ENCODE results near the gene ZNF804A.
"Not testable (repeated sequence)": the region's sequence is repeated elsewhere in the genome, so short reads cannot be mapped to it uniquely, and the experiment has no call there.

Gene ZNF804A

DNA sequence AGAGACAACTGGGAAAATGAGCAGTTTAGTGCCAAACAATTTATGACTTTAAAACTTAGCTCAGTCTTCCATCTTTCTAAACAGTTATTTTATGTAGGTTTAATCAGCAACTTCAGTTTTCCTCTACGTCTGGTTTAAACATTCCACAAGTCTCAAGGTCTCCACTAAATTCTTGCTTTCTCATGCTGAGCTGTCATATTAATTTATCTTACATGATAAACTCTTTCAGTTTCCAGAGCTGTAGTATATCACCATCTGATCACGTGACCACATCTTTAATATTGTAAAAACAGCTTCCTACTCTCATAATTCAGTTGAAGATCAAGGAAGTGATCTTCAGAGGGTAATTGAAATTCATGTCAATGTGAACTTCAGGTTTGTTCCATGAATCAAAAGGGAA lies 158.6 kb downstream of the ZNF804A start:
- no peak; the same call in 2 of the 3 replicates for ATAC-seq
- TF ChIP-seq TCF4 (CRISPR knock-in tag; IDR thresholded peaks at IDR 0.05; ENCODE audit: borderline replicate concordance), result no peak
- peak; percentile 53 for TF ChIP-seq ISL1 (CRISPR knock-in tag; IDR thresholded peaks at IDR 0.05)
- 0 out of 2 replicates have a peak, but pooled peaks have one; percentile 15 for TF ChIP-seq TOX (CRISPR knock-in tag; IDR thresholded peaks at IDR 0.05; ENCODE audit: borderline replicate concordance)

DNA sequence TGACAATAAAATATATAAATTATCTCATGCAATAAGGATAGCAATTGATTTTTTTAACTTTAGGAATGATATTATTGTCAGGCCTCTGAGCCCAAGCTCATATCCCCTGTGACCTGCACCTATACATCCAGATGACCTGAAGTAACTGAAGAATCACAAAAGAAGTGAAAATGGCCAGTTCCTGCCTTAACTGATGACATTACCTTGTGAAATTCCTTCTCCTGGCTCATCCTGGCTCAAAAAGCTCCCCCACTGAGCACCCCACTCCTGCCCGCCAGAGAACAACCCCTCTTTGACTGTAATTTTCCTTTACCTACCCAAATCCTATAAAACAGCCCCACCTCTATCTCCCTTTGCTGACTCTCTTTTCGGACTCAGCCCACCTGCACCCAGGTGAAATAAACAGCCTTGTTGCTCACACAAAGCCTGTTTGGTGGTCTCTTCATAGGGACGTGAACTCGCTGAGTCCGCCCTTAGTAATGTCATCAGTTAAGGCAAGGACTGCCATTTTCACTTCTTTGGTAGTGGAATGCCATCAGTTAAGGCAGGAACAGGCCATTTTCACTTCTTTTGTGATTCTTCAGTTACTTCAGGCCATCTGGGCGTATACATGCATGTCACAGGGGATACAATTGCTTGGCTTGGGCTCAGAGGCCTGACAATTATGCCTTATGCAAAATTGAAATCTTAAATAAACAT lies 161.4 kb downstream of the ZNF804A start:
- not testable (repeated sequence) for ATAC-seq

DNA sequence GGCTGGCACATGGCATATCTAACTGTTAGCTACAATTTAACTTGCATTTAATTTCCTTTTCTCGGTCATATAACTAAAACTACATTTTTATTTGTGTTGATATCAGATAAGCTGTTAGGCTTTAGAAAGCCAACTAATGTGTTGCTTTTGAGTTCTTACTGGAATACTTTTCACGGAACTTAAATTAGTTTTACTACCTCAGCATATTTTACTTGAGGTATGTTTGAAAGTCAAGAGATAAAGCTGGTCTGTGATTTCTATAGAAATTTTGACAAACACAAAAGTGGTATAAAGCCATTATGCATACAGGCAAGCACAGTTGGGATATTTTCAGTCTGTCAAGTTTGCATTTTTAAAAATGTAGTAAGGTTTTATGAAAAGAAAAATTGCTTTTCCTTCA lies 162.6 kb downstream of the ZNF804A start:
- ATAC-seq, result no peak
- no peak for TF ChIP-seq TCF4 (CRISPR knock-in tag; IDR thresholded peaks at IDR 0.05; ENCODE audit: borderline replicate concordance)
- TF ChIP-seq SNAI2 (CRISPR knock-in tag; IDR thresholded peaks at IDR 0.05), result no peak
- TF ChIP-seq ZNF565 (CRISPR knock-in tag; conservative IDR thresholded peaks at IDR 0.05; ENCODE audit: low read depth), result no peak
- no peak for TF ChIP-seq ISL1 (CRISPR knock-in tag; IDR thresholded peaks at IDR 0.05)
- TF ChIP-seq PPARA (CRISPR knock-in tag; IDR thresholded peaks at IDR 0.05; ENCODE audit: borderline replicate concordance), result no peak
- no peak for TF ChIP-seq RARB (CRISPR knock-in tag; IDR thresholded peaks at IDR 0.05)
- TF ChIP-seq OSR1 (CRISPR knock-in tag; IDR thresholded peaks at IDR 0.05), result no peak
- no peak for TF ChIP-seq GLIS3 (CRISPR knock-in tag; IDR thresholded peaks at IDR 0.05)
- TF ChIP-seq TOX (CRISPR knock-in tag; IDR thresholded peaks at IDR 0.05; ENCODE audit: borderline replicate concordance), result no peak
- no peak for TF ChIP-seq ARNTL (CRISPR knock-in tag; IDR thresholded peaks at IDR 0.05; ENCODE audit: borderline replicate concordance, low read depth)
- TF ChIP-seq ZFP30 (CRISPR knock-in tag; IDR thresholded peaks at IDR 0.05), result no peak
- TF ChIP-seq ZC3H10 (CRISPR knock-in tag; IDR thresholded peaks at IDR 0.05), result no peak

DNA sequence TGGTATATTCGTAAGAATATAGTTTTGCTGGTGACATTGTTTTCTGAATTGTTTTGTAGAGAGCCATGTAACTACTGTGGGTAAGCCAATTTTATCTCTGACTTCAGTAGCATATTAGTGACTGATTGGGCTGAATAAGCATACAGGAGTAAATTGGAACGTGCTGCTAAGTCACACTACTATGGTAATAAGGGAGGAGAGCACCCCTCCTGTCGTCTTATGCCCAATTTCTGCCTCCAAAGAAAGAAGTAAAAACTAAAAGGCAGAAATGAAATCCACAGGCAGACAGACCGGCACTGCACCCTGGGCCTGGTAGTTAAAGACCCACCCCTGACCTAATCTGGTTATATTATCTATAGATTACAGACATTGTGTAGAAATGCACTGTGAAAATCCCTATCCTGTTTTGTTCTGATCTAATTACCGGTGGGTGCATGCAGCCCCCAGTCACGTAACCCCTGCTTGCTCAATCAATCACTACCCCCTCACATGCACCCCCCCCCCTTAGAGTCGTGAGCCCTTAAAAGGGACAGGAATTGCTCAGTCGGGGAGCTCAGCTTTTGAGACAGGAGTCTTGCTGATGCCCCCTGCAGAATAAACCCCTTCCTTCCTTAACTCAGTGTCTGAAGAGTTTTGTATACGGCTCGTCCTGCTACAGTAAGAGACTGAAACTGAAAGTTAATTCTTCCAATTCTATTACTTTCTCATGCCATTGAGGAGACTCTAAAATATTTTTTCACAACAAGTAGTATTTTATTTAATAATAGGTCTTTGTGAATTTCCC lies 167.0 kb downstream of the ZNF804A start:
- ATAC-seq, result peak; percentile 34; the same call in 1 of the 3 replicates
- TF ChIP-seq GLIS3 (CRISPR knock-in tag; IDR thresholded peaks at IDR 0.05), result no peak
- TF ChIP-seq ARNTL (CRISPR knock-in tag; IDR thresholded peaks at IDR 0.05; ENCODE audit: borderline replicate concordance, low read depth), result no peak
- TF ChIP-seq, protein P1, sequence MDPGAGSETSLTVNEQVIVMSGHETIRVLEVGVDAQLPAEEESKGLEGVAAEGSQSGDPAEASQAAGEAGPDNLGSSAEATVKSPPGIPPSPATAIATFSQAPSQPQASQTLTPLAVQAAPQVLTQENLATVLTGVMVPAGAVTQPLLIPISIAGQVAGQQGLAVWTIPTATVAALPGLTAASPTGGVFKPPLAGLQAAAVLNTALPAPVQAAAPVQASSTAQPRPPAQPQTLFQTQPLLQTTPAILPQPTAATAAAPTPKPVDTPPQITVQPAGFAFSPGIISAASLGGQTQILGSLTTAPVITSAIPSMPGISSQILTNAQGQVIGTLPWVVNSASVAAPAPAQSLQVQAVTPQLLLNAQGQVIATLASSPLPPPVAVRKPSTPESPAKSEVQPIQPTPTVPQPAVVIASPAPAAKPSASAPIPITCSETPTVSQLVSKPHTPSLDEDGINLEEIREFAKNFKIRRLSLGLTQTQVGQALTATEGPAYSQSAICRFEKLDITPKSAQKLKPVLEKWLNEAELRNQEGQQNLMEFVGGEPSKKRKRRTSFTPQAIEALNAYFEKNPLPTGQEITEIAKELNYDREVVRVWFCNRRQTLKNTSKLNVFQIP (CRISPR knock-in tag; IDR thresholded peaks at IDR 0.05; ENCODE audit: borderline replicate concordance, low read depth), result no peak
- TF ChIP-seq SNAI2 (CRISPR knock-in tag; IDR thresholded peaks at IDR 0.05), result no peak
- no peak for TF ChIP-seq ZNF70 (CRISPR knock-in tag; IDR thresholded peaks at IDR 0.05)
- TF ChIP-seq TCF4 (CRISPR knock-in tag; IDR thresholded peaks at IDR 0.05; ENCODE audit: borderline replicate concordance), result no peak
- TF ChIP-seq CSDC2 (CRISPR knock-in tag; IDR thresholded peaks at IDR 0.05), result no peak
- TF ChIP-seq, protein P2, sequence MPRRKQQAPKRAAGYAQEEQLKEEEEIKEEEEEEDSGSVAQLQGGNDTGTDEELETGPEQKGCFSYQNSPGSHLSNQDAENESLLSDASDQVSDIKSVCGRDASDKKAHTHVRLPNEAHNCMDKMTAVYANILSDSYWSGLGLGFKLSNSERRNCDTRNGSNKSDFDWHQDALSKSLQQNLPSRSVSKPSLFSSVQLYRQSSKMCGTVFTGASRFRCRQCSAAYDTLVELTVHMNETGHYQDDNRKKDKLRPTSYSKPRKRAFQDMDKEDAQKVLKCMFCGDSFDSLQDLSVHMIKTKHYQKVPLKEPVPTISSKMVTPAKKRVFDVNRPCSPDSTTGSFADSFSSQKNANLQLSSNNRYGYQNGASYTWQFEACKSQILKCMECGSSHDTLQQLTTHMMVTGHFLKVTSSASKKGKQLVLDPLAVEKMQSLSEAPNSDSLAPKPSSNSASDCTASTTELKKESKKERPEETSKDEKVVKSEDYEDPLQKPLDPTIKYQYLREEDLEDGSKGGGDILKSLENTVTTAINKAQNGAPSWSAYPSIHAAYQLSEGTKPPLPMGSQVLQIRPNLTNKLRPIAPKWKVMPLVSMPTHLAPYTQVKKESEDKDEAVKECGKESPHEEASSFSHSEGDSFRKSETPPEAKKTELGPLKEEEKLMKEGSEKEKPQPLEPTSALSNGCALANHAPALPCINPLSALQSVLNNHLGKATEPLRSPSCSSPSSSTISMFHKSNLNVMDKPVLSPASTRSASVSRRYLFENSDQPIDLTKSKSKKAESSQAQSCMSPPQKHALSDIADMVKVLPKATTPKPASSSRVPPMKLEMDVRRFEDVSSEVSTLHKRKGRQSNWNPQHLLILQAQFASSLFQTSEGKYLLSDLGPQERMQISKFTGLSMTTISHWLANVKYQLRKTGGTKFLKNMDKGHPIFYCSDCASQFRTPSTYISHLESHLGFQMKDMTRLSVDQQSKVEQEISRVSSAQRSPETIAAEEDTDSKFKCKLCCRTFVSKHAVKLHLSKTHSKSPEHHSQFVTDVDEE (CRISPR knock-in tag; IDR thresholded peaks at IDR 0.05), result no peak
- TF ChIP-seq TOX (CRISPR knock-in tag; IDR thresholded peaks at IDR 0.05; ENCODE audit: borderline replicate concordance), result no peak
- no peak for TF ChIP-seq ZFP3 (CRISPR knock-in tag; IDR thresholded peaks at IDR 0.05)
- TF ChIP-seq OSR1 (CRISPR knock-in tag; IDR thresholded peaks at IDR 0.05), result no peak
- no peak for TF ChIP-seq PPARA (CRISPR knock-in tag; IDR thresholded peaks at IDR 0.05; ENCODE audit: borderline replicate concordance)
- no peak for TF ChIP-seq RARB (CRISPR knock-in tag; IDR thresholded peaks at IDR 0.05)
- no peak for TF ChIP-seq ZC3H10 (CRISPR knock-in tag; IDR thresholded peaks at IDR 0.05)
- no peak for TF ChIP-seq ISL1 (CRISPR knock-in tag; IDR thresholded peaks at IDR 0.05)
- TF ChIP-seq, protein P3, sequence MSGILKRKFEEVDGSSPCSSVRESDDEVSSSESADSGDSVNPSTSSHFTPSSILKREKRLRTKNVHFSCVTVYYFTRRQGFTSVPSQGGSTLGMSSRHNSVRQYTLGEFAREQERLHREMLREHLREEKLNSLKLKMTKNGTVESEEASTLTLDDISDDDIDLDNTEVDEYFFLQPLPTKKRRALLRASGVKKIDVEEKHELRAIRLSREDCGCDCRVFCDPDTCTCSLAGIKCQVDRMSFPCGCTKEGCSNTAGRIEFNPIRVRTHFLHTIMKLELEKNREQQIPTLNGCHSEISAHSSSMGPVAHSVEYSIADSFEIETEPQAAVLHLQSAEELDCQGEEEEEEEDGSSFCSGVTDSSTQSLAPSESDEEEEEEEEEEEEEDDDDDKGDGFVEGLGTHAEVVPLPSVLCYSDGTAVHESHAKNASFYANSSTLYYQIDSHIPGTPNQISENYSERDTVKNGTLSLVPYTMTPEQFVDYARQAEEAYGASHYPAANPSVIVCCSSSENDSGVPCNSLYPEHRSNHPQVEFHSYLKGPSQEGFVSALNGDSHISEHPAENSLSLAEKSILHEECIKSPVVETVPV (CRISPR knock-in tag; IDR thresholded peaks at IDR 0.05), result no peak
- TF ChIP-seq ESRRG (CRISPR knock-in tag; IDR thresholded peaks at IDR 0.05), result no peak
- TF ChIP-seq ZNF8 (CRISPR knock-in tag; IDR thresholded peaks at IDR 0.05), result no peak
- no peak for TF ChIP-seq ZFP30 (CRISPR knock-in tag; IDR thresholded peaks at IDR 0.05)

Measured in SK-N-SH treated with all-trans-retinoic acid at 6 μM for 48 hours (cell line).